OCI-LY7 (cell line): ENCODE results near the gene KEL.

ENCODE experiments used
- EZH2phosphoT487 ChIP-seq: fragments of 200-600 bp; sonication (generic); IDR thresholded peaks from 2 replicates; pipeline ENCODE4 v1.6.1; 2018; ENCODE audit warnings: low read depth, borderline replicate concordance, mild to moderate bottlenecking, mixed run types, antibody characterized with exemption, low read length, moderate library complexity, mixed read lengths
- TF ChIP-seq, protein P1 (sequence below): fragments of 200-600 bp; sonication (generic); conservative IDR thresholded peaks from 2 replicates; pipeline ENCODE4 v1.5.1; 2014; ENCODE audit warnings: mild to moderate bottlenecking, antibody characterized with exemption, low read length, moderate library complexity, mixed read lengths

DNA sequence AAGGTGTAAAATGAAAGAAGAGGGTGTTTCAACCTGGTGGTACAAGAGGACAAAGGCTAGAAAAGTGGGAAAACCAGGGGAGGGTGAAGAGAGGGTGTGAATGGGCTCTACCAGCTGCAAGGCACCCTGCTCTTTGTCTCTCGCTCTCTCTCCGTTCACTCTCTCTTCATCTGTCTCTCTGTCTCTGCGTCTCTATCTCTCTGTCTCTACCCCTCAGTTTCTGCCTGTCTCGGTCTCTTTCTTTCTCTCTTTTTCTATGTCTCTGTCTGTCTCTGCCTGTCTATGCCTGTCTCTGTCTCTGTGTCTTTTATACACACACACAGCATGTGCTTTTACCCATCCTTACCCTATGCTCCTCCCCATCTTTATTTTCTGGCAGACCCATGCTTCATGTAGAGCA lies 23.6 kb downstream of the KEL start:
- TF ChIP-seq, protein P1, sequence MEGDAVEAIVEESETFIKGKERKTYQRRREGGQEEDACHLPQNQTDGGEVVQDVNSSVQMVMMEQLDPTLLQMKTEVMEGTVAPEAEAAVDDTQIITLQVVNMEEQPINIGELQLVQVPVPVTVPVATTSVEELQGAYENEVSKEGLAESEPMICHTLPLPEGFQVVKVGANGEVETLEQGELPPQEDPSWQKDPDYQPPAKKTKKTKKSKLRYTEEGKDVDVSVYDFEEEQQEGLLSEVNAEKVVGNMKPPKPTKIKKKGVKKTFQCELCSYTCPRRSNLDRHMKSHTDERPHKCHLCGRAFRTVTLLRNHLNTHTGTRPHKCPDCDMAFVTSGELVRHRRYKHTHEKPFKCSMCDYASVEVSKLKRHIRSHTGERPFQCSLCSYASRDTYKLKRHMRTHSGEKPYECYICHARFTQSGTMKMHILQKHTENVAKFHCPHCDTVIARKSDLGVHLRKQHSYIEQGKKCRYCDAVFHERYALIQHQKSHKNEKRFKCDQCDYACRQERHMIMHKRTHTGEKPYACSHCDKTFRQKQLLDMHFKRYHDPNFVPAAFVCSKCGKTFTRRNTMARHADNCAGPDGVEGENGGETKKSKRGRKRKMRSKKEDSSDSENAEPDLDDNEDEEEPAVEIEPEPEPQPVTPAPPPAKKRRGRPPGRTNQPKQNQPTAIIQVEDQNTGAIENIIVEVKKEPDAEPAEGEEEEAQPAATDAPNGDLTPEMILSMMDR, result no peak
- TF ChIP-seq EZH2phosphoT487, result no peak
